Fibroblast of lung (primary cell): ENCODE data around the gene GPC2. TPM values are rescaled to one million over a fixed set of nuclear protein-coding genes. Genes with fewer than 3 reads are reported as not detected.
"Not testable (repeated sequence)": the region's sequence is repeated elsewhere in the genome, so short reads cannot be mapped to it uniquely, and the experiment has no call there.

ENCODE experiments used
- DNase-seq, 2 donors: peaks; one replicate each; pipeline versions ENCODE4 v3.0.0 to v3.0.0-alpha.2; 2010; ENCODE audit warnings: low read depth in 2 of 2
- H2AFZ ChIP-seq: 2 replicates; pipeline ENCODE4 v1.5.1; 2012; ENCODE audit warnings: low read length, control low read depth, inconsistent platforms
- H3K27ac ChIP-seq: 2 replicates; pipeline ENCODE4 v1.5.1; 2011; ENCODE audit warnings: low read length, control low read depth; ENCODE audit not compliant: insufficient read depth
- H3K27me3 ChIP-seq: 2 replicates; pipeline ENCODE4 v1.5.1; 2011; ENCODE audit warnings: mild to moderate bottlenecking, low read length; ENCODE audit not compliant: control insufficient read depth, insufficient read depth
- H3K36me3 ChIP-seq: 2 replicates; pipeline ENCODE4 v1.5.1; 2011; ENCODE audit warnings: low read length; ENCODE audit not compliant: control insufficient read depth, insufficient read depth
- H3K4me1 ChIP-seq: 2 replicates; pipeline ENCODE4 v1.5.1; 2011; ENCODE audit warnings: low read length; ENCODE audit not compliant: control insufficient read depth, insufficient read depth; ENCODE audit errors: extremely low read depth
- H3K4me2 ChIP-seq: 2 replicates; pipeline ENCODE4 v1.5.1; 2011; ENCODE audit warnings: low read length, control low read depth; ENCODE audit not compliant: insufficient read depth; ENCODE audit errors: extremely low read depth
- H3K4me3 ChIP-seq, 4 experiments: fragments of 200-600 bp in 1 of 4; sonication (generic) in 1 of 4; replicated peaks in 1 of 4; 2 replicates each; pipeline ENCODE4 v1.5.1; 2011 to 2016; ENCODE audit warnings: low read length in 4 of 4, low read depth in 3 of 4, mild to moderate bottlenecking in 3 of 4, control low read depth in 2 of 4, inconsistent platforms in 1 of 4, mixed read lengths in 1 of 4; ENCODE audit not compliant: insufficient read depth in 1 of 4; ENCODE audit errors: control extremely low read depth in 1 of 4
- H3K79me2 ChIP-seq: 2 replicates; pipeline ENCODE4 v1.5.1; 2012; ENCODE audit warnings: mild to moderate bottlenecking, low read length, inconsistent platforms; ENCODE audit not compliant: control insufficient read depth, insufficient read depth
- H3K9ac ChIP-seq: 2 replicates; pipeline ENCODE4 v1.5.1; 2011; ENCODE audit warnings: mild to moderate bottlenecking, low read length, control low read depth; ENCODE audit not compliant: insufficient read depth
- H3K9me3 ChIP-seq: 2 replicates; pipeline ENCODE4 v1.5.1; 2012; ENCODE audit warnings: low read depth, low read length; ENCODE audit not compliant: control insufficient read depth, insufficient read depth
- H4K20me1 ChIP-seq: 2 replicates; pipeline ENCODE4 v1.5.1; 2011; ENCODE audit warnings: low read length; ENCODE audit not compliant: control insufficient read depth, insufficient read depth; ENCODE audit errors: extremely low read depth
- CTCF ChIP-seq, 2 donors: IDR thresholded peaks in 1 of 2; conservative IDR thresholded peaks in 1 of 2; 1 replicate in 1 of 2; 2 replicates in 1 of 2; pipeline ENCODE4 v1.5.1; 2011 to 2012; ENCODE audit warnings: low read length in 2 of 2, control low read depth in 1 of 2, inconsistent platforms in 1 of 2, low read depth in 1 of 2, mild to moderate bottlenecking in 1 of 2
- EZH2 ChIP-seq: IDR thresholded peaks from 2 replicates; pipeline ENCODE4 v1.5.1; 2012; ENCODE audit warnings: low read length, control low read depth, mild to moderate bottlenecking; ENCODE audit errors: missing control alignments
- polyA minus RNA-seq: library from RNA; depleted of rRNA, polyadenylated mRNA; stranded (reverse); fragments of >200 nt; gene quantifications from 2 replicates; pipeline ENCODE4 v1.2.3, GENCODE V29; 2011; ENCODE audit warnings: low replicate concordance
- polyA plus RNA-seq, 2 donors: library from polyadenylated mRNA; depleted of rRNA in 1 of 2; stranded (reverse) in 1 of 2; unstranded in 1 of 2; fragments of >200 nt; gene quantifications; 2 replicates each; pipeline ENCODE4 v1.2.1, GENCODE V29; 2011 to 2012; ENCODE audit warnings: missing spikeins in 1 of 2
- total RNA-seq: library from RNA; depleted of rRNA; stranded (reverse); fragments of >200 nt; gene quantifications from 2 replicates; pipeline ENCODE4 v1.2.1, GENCODE V29; 2014

The GPC2 gene
- 1.8 and 2.3 TPM in 2 replicates for total RNA-seq
- 0.35 and 0.60 TPM in 2 replicates for polyA plus RNA-seq
- polyA plus RNA-seq (2012) = 0.92 and 1.7 TPM in 2 replicates
- 0.96 and 1.0 TPM in 2 replicates for polyA minus RNA-seq

GRCh38 chr7:100177045-100178001 is at the start of gene GPC2, which contains the start of gene STAG3:
Gene GPC2, minus strand, starts transcription at chr7:100177381. Its CDS starts 182 bp downstream, at chr7:100177199.
Gene STAG3, plus strand, starts transcription at chr7:100177918. Its CDS starts 2,639 bp downstream, at chr7:100180557.
- Histone ChIP-seq H3K4me3 (peak within 1 kb of the TSS; percentile 70 to 78 (median 76)), H3K4me1 (no peaks in the 10 kb centered on the region), H3K36me3 (no peaks in the 10 kb centered on the region), H4K20me1 (no peaks in the 10 kb centered on the region), H3K27ac (no peak within 1 kb of the TSS), H3K4me2 (peak within 1 kb of the TSS; percentile 85), H3K9ac (peak within 1 kb of the TSS; percentile 68), H3K9me3 (no peaks in the 10 kb centered on the region), H3K79me2 (no peaks in the 10 kb centered on the region), H2AFZ (peak within 1 kb of the TSS; percentile 84), H3K27me3 (no peaks in the 10 kb centered on the region)
- DNase-seq = peak; percentile 91 to 96
- no peak for TF ChIP-seq CTCF (conservative IDR thresholded peaks at IDR 0.05 in 1 of 2, IDR thresholded peaks at IDR 0.05 in 1 of 2; ENCODE audit: low read depth in 1 of 2, low read length in 2 of 2)
- no peak for TF ChIP-seq EZH2

- H3K79me2 ChIP-seq, H3K4me3 ChIP-seq, H3K9ac ChIP-seq, H3K4me2 ChIP-seq, H3K27me3 ChIP-seq, H3K9me3 ChIP-seq, DNase-seq, H2AFZ ChIP-seq, H3K36me3 ChIP-seq, H3K27ac ChIP-seq, H3K4me1 ChIP-seq, H4K20me1 ChIP-seq: not testable (repeated sequence)
Measured at GRCh38 chr7:100224891-100225290, 47.7 kb upstream of the GPC2 start.

- H3K79me2 ChIP-seq, H3K27me3 ChIP-seq, DNase-seq, H3K36me3 ChIP-seq, H3K27ac ChIP-seq, H3K4me2 ChIP-seq, H3K4me1 ChIP-seq, H4K20me1 ChIP-seq, H2AFZ ChIP-seq, H3K9me3 ChIP-seq, H3K4me3 ChIP-seq, H3K9ac ChIP-seq: not testable (repeated sequence)
Measured at GRCh38 chr7:100223376-100223927, 46.3 kb upstream of the GPC2 start.
